Stimulated activated CD8-positive, alpha-beta memory T cell treated with anti-CD3 and anti-CD28 coated beads, Interleukin-2, amount 100 ng/mL, for 1 hour (primary cell): ENCODE measurements around the gene GALNT16.

Experiments used
- DNase-seq, 2 donors: peaks; one replicate each; pipeline ENCODE4 v3.0.0-alpha.2; 2020; ENCODE audit warnings: low read depth in 2 of 2

Gene GALNT16

DNA sequence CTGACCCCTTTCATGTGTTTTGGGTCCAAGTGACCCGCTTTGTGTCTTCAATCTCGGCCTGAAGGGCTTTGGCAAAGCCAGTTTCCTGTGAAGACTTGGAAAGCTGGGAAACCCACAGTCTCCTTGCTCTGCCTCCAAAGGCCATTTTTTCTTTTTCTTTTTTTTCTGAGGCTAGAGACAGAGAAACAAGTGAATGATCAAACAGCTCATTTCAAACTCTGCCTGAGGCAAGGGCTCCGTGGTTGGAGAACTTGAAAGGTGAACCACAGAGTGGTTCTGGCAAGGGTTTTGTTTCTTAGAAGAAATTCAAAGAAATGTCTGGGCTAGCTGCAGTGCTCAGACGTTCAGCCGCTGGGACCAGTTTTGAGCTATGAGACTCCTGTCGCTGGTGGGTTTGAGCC is 75.4 kb downstream of the GALNT16 start:
- no peak for DNase-seq

DNA sequence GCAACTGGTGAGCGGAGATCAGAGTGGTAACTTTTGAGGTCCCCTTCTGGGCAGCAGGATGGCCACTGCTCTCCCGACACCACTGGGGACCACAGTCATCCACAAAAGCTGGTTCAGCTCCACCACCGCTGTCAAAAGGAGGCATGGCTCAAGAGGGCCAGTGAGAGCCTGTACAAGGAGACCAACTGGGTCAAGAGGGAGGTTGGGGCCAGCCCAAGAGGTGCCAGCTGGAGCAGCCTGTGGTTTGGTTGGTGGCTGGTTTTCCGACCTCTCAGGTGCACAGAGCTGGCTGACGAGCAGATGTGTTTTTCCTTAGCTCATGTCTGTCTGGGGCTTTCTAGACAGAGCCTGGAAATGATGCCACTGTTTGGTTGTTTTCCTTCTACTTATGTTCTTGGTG is 78.0 kb downstream of the GALNT16 start:
- no peak for DNase-seq

DNA sequence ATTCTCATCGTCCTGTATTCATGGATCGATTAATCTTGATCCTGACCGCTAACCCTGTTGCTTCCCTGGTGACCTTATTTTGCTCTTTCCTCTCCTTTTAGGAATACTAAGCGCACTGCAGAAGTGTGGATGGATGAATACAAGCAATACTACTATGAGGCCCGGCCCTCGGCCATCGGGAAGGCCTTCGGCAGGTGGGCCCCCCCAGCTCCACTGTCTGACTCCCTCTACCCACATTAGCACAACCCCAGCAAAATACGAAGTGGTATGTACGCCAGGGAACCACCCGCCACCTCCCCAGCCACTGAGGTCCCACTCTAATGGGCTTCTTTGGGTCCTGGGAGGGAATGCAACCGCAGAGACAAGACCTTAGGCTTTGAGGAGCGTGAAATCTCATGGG is 79.5 kb downstream of the GALNT16 start:
- DNase-seq: no peak

DNA sequence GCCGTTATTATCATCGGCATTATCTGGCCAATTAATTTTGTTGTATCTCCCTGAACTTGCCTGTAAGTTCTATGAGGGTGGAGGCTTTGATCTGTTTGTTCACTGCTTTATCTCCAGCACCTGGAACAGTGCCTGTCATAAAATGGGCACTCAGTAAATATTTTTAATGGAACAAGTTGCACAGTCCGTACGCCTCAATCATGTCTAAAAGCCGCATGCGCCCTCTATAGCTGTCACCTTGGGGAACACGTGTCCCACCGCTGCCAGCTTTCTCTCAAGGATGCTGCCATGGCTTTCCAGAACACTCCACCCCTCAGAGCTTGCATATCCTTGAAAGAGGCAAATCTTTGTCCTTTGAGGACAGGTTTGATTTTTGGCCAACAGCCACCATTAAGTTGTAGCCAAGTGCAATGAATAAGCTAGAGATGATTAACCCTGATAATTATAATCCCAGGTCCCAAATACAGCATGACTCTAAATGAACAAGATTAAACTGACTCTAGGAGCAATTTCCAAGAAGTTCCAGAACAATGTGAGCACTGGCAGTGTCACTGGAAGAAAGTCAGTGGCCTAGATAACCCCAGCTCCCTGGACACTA is 83.1 kb downstream of the GALNT16 start:
- DNase-seq: no peak

DNA sequence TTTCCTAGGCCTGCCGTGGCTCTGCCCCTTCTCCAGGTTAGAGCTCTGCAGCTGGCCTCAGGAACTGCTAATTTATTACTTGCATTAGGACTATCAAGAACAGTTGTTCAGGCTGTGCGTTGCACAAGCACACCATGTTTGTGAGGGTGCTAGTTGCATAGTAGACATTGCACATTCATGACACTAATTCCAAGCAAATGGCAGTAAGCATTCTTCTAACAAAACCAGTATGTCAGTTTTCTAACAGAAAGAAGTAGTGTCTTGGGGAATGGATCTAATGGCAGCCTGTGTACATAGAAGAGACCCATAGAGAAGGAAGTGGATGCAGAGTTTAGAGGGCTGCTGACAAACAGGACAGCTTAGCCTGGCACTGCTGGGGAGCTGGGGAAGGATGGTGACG is 84.2 kb downstream of the GALNT16 start:
- DNase-seq: no peak

DNA sequence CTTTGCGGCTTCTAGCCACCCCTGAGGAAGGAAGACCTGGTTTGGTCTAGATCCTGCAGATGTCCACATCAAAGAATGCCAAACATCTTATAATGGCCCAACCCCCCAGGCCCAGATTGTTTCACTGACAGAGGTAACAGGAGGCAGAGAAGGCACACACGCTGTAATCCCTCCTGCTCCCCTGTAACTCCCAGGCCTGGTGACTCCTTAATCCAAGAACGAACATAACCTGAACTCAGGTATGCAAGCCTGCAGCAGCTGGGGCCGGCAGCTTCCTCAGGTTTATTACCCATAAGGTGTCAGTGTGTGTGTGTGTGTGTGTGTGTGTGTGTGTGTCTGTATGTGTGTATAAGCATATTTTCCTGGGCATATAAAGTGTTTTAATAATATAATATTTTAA is 85.4 kb downstream of the GALNT16 start:
- DNase-seq: no peak

DNA sequence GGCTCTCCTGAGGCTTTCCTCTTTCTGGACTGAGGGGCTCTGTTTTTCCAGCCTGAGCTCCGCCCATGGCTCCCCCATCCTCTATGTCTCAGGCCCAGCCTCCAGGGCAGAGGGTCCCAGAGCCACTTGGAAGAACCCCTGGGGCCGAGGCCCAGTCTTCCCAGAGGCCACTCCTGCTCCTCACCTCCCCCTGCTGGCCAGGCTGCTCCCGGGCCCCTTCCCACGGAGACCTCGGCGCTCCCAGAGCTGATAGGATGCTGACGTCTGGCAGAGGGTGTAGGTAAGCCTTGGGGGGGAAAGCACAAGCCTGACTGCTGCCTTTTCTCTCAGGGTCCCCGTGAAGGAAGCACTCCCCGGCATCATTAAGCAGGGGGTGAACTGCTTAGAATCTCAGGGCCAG is 86.8 kb downstream of the GALNT16 start:
- no peak for DNase-seq

DNA sequence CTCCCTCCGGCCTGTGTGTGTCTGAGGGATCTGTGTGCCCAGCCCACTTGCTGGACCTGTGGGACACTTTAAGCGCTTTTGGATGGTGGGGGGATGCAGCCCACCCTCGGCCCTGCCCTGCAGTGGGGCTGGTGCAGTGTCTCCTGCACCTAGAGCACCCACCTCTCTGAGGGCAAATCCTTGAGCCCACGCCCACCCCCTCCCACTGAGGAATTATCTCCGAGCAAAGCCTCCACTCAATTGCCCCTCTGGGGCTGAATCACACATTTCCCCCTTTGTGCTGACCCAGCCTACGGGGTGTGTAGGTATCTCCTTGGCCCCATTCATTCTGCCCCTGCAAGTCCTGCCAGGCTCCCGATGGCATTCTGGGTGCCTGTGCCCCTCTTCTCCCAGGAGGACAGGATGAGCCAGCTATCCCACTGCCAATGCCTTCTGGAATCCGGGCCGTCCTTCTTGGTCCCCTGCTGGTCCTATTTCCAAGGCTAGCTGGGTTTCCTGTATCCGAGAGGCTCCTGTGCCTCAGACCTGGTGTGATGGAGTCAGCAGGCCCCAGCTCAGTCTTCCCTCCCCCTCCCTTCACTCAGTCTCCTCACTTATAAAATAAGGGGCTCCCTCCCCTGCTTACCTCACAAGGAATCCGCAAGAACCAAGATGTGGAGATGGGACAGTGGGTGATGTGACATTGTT is 89.3 kb downstream of the GALNT16 start:
- DNase-seq: no peak

DNA sequence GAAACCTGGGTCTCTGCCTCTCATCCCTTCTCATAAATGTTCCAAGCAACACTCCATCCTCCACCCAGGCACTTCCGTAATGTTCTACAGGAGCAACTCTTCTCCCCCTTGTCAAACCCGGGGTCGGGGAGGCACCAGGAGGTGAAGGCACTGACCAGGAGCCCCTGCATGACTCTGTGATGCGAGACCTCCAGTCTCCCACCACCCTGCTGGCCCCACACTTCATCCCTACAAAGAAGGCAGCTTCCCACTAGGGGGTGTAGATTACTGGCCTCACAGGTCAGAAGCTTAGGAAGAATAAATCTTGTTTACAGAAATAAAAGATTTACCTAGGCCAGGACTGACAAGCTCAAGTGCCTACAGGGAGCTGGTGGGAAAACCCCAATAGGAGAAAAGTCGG is 90.9 kb downstream of the GALNT16 start:
- DNase-seq: no peak

DNA sequence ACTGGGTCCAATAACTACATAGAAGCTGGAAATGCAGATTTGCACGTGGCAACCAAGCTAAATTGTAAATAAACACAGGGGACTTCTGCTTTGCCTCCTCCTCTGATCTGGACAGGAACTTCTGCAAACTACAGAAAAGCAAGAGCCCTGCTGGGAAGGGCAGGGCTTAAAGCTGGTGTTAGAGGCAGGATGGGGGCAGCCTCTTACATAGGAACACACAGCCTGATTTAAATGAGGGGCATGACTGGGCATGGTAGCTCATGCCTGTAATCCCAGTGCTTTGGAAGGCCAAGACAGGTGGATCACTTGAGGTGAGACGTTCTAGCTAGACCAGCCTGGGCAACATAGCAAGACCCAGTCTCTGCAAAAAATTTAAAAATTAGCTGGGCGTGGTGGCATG is 91.4 kb downstream of the GALNT16 start:
- no peak for DNase-seq

DNA sequence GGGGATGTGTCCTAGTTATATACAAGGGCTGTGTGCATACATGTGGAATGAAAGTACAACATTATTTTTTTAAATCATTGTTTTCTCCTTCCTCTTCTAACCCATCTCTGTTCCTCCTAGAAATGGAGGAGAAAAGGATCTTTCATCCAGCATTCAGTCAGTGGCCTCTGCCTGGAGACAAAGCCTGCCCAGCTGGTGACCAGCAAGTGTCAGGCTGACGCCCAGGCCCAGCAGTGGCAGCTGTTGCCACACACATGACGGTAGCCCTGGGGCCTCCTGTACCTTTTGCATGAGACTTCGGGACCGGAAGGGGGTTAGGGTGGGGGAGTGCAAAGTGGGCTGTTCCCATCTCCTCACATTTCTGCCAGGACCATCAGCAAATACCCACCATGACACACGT is 92.0 kb downstream of the GALNT16 start:
- no peak for DNase-seq

DNA sequence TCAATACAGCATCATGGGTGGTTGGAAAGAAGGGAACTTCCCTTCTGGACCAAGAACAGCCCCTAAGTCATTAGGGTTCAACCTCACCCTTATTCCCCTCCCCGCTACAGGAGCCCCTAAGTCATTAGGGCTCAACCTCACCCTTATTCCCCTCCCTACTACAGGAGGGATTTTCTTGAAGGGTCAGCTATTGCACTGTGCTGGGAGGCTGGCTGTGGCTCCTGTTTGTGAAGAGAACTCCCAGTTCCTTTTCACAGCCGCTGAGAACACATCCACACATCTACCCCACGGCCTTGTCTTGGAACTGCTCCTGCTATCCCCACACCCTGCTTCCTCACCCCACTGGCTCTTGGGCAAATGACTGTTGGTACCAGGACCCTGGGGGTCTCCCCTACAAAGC is 93.2 kb downstream of the GALNT16 start:
- DNase-seq: no peak

DNA sequence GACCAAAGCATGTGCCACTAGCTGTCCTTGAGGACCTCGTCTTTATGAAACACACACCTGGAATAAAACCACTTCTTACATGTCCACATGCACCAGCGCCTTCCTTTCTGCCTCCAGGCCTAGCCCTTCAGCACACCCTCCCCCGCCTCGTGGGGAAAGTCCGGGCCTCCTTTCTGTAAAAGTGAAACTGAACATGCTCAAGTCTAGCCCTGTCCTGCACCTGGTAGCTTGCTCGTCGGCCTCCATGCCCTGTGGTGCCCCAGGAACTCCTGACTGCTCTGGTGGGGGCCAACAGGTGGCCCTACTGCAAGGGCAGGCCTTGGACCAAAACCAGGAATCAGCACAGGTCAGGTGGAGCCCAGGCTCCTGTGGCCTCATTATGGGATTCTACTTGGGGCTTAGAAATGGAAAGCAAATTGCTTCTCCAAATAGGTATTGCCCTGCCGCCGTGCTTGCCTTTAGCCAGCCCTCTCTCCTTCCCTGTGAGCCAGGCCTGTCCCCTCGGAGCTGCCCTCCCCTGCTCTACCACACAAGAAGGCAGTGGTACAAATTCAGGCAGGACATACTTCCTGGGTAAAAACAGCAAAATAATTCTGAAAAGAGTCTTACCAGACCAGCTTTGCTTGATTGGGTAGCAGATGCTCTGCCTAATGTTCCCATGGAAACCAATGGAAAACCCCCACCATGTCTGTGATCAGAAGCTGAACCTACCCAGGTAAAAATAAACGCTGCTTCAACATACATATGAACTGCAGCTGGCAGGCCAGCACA is 94.6 kb downstream of the GALNT16 start:
- peak in 1 of 2 donors; percentile 7 for DNase-seq

DNA sequence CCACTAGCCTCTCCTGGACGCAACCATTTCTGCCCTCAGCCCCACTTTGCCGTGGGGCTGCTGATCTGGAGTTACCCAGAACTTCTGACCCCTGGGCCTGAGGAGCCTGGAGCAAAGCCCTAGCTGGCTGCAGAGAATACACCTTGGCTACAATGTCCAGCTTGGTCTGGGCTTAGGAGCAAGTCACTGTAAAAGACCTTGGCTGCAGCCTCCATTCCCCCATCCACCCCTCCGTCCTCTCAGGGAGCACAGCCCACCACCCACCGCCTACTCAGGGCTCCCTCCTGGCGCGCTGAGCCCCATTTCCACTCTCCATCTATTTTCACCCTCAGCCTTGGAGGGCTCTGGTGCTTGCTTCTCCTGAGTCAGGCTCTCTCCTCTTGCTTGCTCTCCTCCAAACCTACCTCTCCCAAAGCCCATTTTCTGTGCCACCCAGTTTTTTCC is 95.2 kb downstream of the GALNT16 start:
- DNase-seq: no peak

DNA sequence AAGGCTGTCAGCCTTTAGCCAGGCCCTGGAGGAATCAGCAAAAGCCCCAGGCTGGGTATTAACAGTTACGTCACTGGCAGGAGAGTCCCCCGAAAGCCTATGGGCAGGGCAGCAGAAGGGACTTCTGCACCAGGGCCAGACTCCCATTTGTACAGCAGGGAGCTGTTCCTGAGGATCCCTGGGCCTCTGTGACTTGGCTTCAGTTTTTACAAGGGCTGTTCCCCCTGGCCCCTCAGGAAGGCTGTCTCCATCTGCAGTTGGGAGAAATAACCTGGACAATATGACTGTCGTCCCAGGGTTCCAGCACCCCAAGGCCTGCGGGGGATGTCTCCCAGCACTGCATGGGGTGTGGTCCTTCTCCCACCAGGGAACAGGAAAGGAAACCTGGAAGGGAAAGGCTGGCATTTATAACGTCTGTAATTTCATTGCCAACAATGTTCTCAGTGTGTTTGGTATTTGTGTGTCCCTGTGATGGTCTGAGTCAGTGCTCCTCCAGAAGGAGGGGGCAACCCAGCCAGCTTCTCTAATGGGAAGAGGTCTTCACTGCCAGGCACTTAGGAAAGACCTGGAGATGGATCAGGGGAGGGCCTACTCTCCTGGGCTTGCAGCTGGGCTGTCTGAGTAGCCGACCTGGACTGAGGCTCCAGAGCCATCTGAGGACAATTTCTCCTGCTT is 95.8 kb downstream of the GALNT16 start:
- no peak for DNase-seq

DNA sequence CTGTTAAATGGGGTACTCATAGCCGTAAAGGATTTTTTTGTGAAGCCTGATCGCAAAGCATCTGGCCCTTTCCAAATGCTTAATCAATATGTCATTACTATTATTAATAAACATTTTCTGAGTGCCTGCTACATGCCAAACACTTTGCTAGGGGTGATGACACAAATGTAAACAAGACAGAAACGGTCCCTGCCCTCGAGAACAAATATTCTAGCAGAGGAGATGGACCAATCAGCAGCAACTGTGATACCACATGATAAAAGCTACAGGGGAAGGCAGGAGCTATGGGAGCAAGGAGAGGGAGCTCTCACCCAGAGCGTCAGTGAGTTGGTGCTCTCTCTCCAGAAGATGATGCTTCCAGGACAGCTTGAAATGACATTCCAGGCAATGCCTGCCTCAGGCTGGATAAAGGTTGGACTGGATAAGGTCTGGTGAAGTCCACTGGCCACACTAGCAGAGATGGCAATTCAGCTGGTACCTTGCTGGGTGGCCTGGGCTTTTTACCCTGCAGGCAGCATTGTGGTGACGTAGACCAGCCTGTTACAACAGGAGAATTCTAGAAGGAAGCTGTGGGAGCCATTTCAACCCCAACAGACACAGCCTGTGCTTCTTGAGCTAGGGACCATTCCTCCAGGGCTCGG is 97.1 kb downstream of the GALNT16 start:
- DNase-seq: no peak

DNA sequence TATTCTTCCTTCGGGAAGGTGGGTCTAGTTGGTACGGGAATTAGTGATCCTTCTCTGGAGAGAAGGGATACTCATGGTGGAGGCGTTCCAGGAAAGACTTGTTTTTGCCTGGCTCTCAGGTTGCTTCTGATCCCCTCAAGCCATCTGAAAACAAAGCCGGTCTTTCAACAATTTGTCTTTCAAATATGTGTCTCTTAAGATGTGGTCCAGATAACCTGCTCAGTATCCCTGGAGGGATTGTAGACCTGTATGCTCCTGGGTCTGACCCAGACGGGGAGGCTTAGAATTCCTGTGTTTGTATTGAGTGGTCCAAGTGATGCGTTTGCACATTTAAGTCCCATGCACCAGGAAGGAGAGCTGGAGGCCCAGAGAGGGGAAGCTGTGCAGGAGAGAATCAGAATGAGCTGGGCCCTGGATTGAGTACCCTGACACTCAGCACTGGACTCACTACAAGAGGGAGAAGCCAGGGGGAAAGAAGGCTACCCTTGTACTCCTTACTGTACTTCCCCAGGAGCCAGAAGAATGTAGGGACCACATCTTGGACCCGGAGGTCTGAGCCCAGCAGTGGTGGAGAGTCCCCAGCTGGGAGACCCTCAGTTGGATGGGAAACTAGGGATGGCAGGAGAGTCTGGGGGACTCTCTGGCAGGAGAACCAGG is 97.7 kb downstream of the GALNT16 start:
- no peak for DNase-seq

DNA sequence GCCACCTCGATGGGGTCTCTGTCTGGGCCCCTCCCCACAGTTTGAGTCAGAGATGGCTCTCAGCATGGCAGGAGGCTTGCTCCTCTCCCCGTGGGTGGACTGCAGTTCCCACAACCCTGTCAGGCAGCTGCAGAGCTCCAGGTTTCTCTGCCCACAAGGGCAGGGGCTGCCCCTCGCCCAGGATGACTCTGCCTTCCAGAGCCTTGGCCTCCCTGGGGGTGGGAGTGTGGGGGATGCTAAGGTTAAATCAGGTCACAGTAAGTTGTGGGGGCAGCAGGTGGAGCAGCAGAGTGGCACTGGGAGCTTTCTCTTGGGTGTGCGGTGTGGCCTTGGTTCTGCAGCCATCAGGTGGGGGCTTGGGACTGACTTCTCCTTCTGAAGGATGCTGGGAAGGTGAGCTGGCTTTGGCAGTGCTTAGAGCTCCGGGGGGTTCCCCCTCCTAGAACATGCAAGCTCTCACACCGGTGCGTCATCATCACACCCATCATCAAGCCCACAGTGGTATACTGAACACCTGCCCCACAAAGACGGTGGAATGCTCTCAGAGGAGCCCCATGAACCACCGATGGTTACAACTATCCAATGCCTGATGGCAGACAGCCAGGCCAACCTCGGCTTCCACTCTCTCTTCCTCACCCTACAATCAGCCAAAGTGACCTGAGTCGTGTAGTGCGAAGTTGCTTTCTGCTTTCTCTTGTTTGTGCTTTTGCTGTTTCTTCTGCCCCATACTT is 98.4 kb downstream of the GALNT16 start:
- no peak for DNase-seq

DNA sequence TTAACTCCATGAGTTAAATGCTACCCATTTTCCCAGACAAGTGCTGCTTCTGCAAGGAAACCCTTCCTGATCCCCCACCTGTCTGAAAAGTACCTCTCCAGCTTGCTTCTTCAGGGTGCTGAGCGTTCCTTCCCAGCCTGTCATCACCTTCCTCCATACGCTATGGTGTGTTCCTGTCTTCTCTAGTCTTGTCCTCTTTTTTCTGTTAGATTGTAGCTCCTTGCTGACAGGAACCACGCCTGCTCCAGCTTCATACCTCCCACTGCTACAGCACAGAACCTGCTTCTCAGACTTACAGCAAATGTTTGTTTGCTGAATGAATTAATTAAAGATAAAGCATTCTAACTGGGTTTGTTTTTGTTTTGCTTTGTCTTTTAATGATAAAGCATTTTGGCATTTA is 99.0 kb downstream of the GALNT16 start:
- DNase-seq: no peak

DNA sequence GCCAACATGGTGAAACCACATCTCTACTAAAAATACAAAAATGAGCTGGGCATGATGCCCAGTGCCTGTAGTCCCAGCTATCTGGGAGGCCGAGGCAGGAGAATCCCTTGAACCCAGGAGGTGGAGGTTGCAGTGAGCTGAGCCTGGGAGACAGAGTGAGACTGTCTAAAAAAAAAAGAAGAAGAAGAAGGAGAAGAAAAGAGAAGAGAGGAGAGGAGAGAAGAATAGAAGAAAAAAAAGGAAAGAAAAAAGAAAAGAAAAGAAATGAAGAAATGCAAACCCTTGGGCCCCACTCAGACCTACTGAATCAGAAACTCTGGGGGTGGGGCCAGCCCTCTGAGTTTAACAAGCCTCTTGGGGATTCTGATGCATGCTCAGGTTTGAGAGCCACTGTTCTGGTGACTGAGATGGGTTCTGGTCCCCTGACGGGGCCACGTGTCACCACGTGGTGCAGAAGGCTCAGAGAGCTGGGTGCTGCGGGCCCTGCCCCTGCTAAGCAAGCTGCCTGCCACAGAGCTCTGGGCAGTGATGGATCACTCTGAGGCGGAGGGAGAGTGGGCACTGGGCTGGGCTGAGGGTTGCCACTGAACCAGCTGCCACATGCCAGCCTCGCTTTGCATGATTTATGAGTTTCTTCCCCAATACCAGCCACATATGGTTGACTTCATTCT is 100.6 kb downstream of the GALNT16 start:
- DNase-seq: no peak
